GM20000 (cell line): Measurements from ENCODE around the gene PARP14.
A peak's percentile ranks its signal among the peaks of the same experiment; 100 is the strongest.
"Not testable (repeated sequence)": the region's sequence is repeated elsewhere in the genome, so short reads cannot be mapped to it uniquely, and the experiment has no call there.

Experiments
- DNase-seq: peaks from one replicate; pipeline ENCODE4 v3.0.0; 2012; ENCODE audit warnings: low spot score
- CTCF ChIP-seq: IDR thresholded peaks from 2 replicates; pipeline ENCODE4 v1.5.1; 2012; ENCODE audit warnings: mild to moderate bottlenecking, control low read depth; ENCODE audit errors: extremely low read depth, missing control alignments

PARP14 gene, protein sequence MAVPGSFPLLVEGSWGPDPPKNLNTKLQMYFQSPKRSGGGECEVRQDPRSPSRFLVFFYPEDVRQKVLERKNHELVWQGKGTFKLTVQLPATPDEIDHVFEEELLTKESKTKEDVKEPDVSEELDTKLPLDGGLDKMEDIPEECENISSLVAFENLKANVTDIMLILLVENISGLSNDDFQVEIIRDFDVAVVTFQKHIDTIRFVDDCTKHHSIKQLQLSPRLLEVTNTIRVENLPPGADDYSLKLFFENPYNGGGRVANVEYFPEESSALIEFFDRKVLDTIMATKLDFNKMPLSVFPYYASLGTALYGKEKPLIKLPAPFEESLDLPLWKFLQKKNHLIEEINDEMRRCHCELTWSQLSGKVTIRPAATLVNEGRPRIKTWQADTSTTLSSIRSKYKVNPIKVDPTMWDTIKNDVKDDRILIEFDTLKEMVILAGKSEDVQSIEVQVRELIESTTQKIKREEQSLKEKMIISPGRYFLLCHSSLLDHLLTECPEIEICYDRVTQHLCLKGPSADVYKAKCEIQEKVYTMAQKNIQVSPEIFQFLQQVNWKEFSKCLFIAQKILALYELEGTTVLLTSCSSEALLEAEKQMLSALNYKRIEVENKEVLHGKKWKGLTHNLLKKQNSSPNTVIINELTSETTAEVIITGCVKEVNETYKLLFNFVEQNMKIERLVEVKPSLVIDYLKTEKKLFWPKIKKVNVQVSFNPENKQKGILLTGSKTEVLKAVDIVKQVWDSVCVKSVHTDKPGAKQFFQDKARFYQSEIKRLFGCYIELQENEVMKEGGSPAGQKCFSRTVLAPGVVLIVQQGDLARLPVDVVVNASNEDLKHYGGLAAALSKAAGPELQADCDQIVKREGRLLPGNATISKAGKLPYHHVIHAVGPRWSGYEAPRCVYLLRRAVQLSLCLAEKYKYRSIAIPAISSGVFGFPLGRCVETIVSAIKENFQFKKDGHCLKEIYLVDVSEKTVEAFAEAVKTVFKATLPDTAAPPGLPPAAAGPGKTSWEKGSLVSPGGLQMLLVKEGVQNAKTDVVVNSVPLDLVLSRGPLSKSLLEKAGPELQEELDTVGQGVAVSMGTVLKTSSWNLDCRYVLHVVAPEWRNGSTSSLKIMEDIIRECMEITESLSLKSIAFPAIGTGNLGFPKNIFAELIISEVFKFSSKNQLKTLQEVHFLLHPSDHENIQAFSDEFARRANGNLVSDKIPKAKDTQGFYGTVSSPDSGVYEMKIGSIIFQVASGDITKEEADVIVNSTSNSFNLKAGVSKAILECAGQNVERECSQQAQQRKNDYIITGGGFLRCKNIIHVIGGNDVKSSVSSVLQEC (N-terminal part only)

GRCh38 chr3:122680475-122681283, at the start of gene PARP14:
PARP14 (plus strand) TSS chr3:122680839; CDS start chr3:122680884, 45 bp downstream.
- peak; percentile 76 for DNase-seq
- TF ChIP-seq CTCF: no peak

- no peak for TF ChIP-seq CTCF
These were observed 44.9 kb upstream of the PARP14 start for GRCh38 chr3:122635789-122636188.

GRCh38 chr3:122636697-122637096, 43.9 kb upstream of the PARP14 start:
- no peak for TF ChIP-seq CTCF
- no peak for DNase-seq

More at GRCh38 chr3:122635789-122636188, 44.9 kb upstream of the PARP14 start:
- DNase-seq: no peak

GRCh38 chr3:122640437-122640999, 40.1 kb upstream of the PARP14 start:
- no peak for DNase-seq
- TF ChIP-seq CTCF: no peak

GRCh38 chr3:122642935-122643334, 37.7 kb upstream of the PARP14 start:
- DNase-seq: peak; percentile 43
- TF ChIP-seq CTCF: no peak

DNA sequence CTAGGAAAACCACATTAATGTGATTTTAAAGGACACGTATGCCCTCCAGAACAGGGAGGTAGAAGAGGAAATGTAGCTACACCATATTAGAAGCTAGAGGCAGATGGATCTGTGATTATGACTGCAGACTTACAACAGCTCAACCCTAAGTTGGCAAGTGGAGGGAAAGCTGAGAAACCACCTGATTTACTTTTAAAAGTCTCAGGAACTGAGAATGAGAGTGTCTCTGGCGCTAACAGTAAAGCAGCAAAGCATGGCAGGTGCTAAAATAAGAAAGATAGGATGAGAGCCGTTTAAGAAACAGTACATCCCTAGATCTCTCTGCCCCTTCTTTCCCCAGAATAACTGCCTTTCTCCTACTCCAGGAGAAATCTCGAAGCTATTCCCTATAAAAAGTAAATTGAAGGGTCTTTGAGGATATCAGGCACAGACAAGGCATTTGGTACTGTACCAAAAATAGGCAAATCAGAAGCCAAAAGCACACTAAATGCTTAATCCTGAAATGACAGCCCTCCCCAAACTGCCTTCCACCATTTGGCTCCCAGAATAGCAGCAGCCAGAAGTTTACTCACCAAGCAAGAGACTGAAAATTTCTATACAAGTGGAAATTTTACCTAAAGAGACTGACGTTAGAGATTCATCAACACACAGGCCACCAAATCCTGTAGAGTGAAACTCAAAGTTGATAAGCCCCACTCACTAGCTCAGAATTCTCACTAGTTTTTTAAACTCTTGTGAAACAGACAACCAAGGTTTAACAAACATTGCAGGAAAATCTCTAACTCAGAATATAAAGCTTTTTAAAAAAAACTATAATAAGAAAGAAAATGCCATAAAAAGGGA, 34.3 kb upstream of the PARP14 start:
- TF ChIP-seq CTCF: no peak
- DNase-seq: peak; percentile 26

GRCh38 chr3:122651233-122651907, 29.3 kb upstream of the PARP14 start:
- not testable (repeated sequence) for DNase-seq

DNA sequence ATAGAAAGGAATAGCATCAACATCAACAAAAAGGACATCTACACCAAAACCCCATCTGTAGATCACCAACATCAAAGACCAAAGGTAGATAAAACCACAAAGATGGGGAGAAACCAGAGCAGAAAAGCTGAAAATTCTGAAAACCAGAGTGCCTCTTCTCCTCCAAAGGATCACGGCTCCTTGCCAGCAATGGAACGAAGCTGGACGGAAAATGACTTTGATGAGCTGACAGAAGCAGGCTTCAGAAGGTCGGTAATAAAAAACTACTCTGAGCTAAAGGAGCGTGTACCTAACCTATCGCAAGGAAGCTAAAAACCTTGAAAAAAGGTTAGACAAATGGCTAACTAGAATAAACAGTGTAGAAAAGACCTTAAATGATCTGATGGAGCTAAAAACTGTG, 28.7 kb upstream of the PARP14 start:
- DNase-seq: not testable (repeated sequence)

- not testable (repeated sequence) for DNase-seq
These were observed 22.3 kb upstream of the PARP14 start for GRCh38 chr3:122658336-122658735.
